GM12875 (cell line): ENCODE measurements around the gene ERVV-1.

Experiments
- H3K4me3 ChIP-seq: one replicate; pipeline ENCODE4 v1.5.1; 2011; ENCODE audit warnings: low read depth, low read length, control low read depth
- CTCF ChIP-seq: IDR thresholded peaks from 2 replicates; pipeline ENCODE4 v1.5.1; 2011; ENCODE audit warnings: low read depth, mild to moderate bottlenecking, control low read depth, inconsistent platforms, low read length, moderate library complexity, borderline replicate concordance; ENCODE audit not compliant: insufficient read depth

The ERVV-1 gene

GRCh38 chr19:52991484-52991883, 22.2 kb upstream of the ERVV-1 start:
- no peak for TF ChIP-seq CTCF

GRCh38 chr19:52992109-52993004, 21.4 kb upstream of the ERVV-1 start:
- H3K4me3 ChIP-seq = no peak overlapping the region
- no peak for TF ChIP-seq CTCF

More at GRCh38 chr19:52991484-52991883, 22.2 kb upstream of the ERVV-1 start:
- H3K4me3 ChIP-seq = no peak overlapping the region

GRCh38 chr19:52993342-52994178, 20.2 kb upstream of the ERVV-1 start:
- H3K4me3 ChIP-seq = peak overlapping the region; percentile 11
- no peak for TF ChIP-seq CTCF

GRCh38 chr19:52995711-52996110, 18.0 kb upstream of the ERVV-1 start:
- TF ChIP-seq CTCF = no peak
- no peak overlapping the region for H3K4me3 ChIP-seq

- no peak overlapping the region for H3K4me3 ChIP-seq
- TF ChIP-seq CTCF = no peak
These were observed 15.7 kb upstream of the ERVV-1 start for GRCh38 chr19:52997975-52998374.

GRCh38 chr19:53002479-53002878, 11.2 kb upstream of the ERVV-1 start:
- no peak overlapping the region for H3K4me3 ChIP-seq
- TF ChIP-seq CTCF = no peak
